HG03097 (cell line): ENCODE measurements around the gene MFRP.
A peak's percentile ranks its signal among the peaks of the same experiment; 100 is the strongest.
"Not testable (repeated sequence)": the region's sequence is repeated elsewhere in the genome, so short reads cannot be mapped to it uniquely, and the experiment has no call there.

Experiments
- ATAC-seq: cut with Tn5 transposase; IDR thresholded peaks from one replicate; pipeline ENCODE4 v1.9.1; 2021; ENCODE audit not compliant: unreplicated experiment, low FRiP score

MFRP gene

DNA sequence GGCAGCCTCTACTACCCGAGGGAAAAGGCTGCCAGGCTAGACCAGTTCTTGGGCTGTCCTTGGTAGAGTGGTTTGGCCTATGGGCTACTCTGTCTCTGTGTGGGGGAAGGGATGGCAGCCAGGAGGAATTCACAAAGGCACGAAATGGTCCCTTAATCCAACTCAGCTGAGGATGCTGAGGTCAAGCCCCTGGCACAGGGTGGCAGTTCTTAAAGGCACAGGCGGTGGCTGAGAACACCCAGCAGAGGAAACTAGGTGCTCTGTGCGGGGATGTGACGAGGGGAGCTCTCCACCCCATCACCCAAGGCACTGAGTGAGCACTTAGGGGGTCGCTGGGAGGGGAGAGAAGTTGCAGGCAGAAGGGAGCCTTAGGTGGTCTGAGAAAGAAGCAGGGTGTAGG is at the start of gene MFRP:
MFRP (minus strand) TSS at position 101 of the 400 bp plus-strand sequence. CDS start 192 bp downstream, outside the sequence.
- ATAC-seq = no peak

DNA sequence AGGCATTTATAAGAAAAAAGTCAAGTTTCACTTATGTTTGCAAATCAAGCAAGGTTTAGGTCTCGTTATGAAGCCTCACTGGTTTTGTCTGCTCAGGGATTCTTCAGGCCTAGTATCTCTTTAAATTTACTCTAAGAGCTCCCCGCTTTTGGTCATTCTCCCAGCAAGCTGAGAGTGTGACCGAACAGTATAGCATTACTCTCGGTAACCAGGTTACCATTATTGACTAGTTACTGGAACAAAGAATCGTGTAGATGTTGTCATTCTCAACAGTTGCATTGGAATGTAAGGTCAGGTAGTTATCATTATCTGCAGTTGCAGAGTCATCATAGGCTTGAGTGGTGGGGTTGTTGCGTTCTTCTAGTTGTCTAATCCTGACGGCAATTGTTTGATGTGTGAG is 44.8 kb upstream of the MFRP start:
- ATAC-seq = no peak

DNA sequence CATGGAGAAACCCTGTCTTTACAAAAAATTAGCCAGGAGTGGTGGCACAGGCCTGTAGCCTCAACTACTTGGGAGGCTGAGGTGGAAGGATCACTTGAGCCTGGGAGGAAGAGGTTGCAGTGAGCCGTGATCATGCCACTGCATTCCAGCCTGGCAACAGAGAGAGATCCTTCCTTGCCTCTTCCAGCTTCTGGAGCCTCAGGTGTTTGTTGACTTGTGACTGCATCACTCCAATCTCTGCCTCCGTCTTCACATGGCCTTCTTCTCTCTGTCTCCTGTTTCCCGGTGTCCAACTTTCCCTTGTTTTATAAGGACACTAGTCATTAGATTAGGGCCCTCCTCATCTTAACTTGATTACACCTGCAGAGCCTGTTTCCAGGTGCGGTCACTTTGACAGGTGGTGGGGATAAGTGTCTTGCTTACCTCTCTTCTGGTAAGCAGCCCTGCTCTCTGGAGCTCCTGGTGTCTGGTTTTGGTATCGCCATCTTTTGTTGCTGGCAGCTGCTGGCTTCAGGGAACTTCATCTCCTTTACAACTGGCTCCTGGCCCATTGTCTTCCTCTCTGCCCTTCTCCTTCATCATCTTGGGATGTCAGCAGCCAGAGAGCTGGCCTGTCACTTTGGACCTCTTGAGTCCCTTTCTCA is 43.2 kb upstream of the MFRP start:
- ATAC-seq = no peak

DNA sequence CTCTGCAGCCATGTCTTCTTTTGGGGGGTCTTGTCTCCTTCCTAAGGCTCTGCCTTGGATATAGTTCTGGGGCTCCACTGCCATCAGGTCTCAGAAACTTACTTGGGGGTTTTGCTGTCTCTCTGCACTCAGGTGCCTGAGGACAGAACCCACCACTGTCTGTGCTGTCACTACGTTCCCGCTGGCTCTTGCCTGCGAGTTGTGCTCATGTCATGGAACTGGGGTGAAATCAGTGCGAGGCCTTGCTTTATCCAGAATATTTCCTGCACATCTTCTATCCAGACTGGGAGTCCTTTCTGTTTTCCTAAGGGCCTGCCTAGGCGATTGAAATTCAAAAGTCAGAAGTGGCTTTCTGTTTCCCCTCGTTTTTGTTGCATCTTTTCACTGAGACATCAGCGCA is 41.6 kb upstream of the MFRP start:
- no peak for ATAC-seq

DNA sequence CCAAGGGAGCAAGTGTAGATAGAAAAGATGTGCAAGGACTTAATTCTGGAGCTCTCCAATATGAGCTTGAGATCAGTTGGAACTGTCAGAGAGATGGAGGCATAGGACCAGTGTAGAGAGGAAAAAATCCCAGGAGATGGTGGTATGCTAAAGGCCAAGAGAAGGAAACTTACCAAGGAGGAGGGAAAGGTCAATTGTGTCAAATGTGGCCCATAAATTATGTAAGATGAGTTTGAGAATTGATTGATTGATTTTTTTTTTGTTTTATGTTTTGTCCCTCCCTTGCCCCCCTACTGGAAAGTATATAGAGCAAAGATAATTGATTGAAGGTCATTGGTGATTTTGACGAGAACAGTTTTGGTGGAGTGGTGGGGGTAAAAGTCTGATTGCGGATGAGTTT is 37.8 kb upstream of the MFRP start:
- no peak for ATAC-seq

DNA sequence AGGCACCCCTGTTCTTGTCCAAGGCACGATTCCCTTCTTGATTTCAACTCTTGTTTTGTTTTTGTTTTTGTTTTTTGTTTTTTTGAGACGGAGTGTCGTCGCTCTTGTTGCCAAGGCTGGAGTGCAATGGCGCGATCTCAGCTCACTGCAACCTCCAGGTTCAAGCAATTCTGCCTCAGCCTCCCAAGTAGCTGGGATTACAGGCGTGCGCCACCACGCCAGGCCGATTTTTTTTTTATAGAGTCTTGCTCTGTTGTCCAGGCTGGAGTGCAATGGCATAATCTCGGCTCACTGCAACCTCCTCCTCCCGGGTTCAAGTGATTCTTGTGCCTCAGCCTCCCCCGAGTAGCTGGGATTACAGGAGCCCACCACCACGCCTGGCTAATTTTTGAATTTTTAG is 36.0 kb upstream of the MFRP start:
- ATAC-seq = not testable (repeated sequence)

DNA sequence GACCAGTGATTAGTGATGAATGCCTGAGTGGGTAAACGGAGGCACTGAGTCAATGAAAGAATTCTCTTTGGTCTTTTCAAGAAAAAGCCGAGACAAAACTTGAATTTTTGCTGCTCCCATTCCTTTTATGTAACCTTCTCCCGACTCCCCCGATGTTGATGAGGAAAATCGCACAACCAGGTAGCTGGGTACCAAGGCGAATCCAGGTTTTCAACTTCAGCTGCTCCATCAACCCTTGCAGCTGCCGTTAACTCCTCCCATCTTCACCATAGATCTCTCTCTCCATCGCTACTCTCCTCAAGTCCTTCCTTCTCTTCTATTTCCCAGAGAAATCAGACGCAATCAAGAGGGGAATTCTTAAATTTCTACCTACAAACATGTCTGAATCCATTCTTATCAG is 35.6 kb upstream of the MFRP start:
- ATAC-seq = no peak

DNA sequence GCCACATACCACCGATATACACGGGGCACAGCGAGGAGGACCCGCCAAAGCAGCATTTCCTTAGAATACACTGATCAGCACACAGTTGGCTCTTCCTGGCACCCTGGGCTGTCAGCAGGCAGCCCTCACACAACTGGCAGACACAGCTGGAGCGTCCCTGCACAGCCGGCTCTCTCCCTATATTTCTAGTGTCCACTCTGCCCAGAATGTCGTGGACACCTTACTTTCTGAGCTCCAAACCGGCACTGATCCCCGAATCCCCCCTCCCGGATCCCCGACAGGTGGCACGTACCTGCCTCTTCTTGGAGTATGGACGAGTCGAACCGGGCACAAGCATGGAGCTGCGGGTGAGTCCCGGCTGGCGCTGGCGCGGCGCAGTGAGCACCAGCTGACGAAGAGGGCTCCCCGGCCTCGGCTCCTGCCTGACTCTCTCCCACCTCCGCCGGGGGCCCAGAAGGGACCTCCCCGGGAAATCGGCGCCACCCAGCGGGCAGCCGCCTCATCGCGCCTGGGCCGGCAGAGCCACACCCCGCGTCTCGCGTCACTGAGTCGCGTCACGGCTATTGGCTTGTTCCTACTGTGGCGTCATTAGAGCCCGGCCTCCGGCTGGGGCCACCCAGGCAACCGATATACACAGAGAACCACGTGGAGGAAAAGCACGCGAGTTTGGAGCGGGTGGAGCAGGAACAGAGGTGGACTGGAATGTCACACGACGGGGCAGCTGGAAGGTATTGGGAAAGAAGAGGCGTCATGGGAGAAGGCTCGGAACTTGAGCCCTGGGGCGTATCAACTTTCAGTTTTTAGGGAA is 34.9 kb upstream of the MFRP start, which contains the start of gene USP2:
USP2 (minus strand) TSS at position 510 of the 808 bp plus-strand sequence. CDS start 8,210 bp downstream, outside the sequence.
- peak; percentile 87 for ATAC-seq

DNA sequence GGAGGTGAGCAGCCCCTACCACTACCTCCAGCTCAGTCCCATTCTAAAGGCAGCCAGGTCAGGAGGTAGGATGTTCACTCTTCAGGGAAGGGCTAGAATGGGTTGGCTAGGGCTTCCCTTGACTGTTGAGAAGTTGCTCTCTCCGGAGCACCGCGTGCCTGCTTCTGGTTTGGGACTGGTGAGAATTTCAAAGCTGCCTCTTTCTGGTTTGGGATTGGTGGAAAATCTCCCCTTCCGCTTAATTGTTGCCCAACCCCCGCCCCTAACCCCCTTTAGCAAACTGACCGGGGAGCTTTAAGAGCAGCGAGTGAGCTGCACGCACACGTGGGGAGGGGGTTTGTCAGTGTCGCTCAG is 34.3 kb upstream of the MFRP start:
- no peak for ATAC-seq

DNA sequence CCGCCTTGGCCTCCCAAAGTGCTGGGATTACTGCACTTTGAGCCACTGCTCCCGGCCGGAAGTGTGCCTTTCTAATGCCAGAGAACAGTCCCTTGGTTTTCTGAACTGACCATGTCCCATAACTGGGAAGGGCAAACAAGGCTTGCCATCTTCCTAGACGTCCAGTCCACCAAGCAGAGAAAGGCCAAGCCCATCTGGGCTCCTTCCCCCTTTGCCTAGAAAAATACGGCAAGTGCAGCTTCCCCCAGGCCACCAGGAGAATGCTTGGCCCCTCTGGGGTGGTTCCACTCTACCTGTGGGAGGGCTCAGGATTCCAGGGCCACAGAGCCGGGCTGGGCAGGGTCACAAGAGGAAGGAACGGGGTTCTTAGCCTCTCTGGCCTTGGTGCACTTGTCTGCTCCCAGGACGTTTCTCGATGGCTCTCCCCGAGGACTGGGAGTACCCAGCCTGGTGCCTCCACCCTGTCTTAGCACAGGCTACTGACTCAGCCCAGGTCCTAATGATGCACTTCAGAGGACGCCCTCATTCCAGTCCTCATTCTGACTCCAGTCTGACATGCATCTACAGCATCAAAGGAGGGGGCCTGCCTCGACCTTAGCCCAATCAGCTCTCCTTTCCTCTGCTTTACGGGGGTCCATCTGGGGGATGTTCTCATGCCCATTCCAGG is 33.8 kb upstream of the MFRP start:
- ATAC-seq = no peak

DNA sequence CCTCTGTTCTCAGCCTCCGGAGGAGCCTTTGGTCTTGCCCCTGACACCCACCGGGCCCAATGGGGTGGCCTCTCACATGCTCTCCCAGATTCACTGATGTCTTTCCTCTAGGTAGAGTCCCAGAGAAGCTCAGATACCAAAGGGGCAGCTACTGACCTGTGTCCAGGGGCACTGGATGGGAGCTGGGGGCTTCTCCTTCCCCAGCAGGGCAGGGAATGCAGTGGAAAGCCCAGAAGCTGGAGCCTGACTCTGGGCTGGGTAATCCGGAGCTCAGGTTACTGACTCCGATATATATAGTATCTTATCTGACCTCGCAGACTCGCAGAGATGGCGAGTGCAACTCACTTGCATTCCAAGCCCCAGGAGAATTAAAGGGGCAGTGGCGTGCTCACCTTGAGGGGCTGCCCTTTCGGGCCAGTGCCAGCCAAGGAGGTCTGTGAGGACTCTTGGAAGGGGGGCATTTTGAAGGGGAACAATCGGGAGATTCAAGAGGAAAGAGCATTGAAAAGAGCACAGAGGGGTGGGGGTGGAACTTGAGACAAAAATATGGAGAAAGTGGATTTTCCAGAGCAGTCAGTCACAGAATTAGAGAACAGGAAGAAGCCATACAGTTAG is 32.5 kb upstream of the MFRP start:
- ATAC-seq = no peak

DNA sequence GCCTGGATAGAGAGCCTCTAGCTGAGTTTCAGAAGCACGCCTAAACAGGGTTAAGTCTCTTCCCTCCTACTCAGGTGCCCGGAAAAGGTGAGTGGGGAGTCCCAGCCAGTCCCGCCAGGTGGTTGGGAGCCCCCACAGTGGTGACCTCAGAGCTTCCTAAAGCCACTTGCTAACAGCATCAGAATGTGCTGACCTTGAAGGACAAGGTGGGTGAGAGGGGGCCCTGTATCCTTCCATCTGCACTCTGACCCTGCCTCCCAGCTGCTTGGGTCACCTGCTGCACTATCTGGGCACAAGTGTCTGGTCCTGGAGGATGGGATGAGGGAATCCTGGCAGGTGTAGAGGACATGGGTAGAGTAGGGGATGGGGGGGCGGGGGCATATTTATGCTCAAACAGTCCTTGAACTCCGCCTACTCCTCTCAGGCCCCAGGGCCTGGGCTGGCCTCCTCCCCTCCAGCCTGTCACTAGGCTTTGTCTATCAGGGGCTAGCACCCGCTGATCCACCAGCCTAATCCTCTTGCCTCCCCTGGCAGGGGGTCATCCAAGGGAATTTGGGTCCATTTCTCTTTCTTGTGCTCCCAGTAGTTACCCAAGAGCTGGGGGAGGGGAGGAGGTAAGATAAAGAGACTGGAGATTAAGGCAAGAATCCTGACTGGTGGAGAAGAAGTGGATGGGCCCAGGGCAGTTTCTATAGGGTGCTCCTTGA is 31.6 kb upstream of the MFRP start:
- ATAC-seq = no peak

DNA sequence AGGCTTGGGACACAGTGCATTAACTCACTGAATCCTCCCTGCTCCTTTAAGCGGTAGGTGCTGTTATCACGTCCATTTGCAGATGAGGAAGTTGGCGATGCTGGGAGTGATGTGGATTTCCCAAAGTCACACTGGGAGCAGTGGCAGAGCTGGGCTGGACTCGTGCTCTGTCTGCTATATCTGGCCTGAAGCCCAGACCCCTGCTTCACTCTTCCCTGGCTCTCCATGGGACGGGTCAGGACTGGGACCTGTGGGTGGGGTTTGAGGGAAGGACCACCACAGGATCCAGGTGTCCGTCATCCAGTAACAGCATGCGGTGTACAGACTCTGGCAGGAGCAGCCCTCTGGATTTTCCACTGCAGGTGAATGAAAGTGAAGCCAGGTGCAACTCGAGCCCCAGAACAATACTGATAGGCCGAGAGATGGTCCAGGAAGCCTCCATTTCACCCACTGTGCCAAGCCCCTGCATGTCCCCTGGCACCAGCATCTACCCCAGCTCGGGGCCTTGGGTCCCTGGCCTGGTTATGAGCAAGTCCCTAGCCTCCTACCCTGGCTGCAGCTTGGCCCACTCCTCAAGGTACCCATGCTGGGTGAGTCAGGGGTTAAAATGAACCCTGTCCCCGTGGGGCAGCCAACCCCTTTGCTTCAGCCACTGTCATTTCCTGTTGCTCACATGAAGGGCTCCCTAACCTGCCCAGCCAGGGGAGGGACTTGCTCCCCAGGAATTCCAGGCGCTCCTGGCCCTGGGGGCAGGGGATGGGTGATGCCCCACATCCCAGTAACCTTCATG is 30.8 kb upstream of the MFRP start:
- no peak for ATAC-seq

DNA sequence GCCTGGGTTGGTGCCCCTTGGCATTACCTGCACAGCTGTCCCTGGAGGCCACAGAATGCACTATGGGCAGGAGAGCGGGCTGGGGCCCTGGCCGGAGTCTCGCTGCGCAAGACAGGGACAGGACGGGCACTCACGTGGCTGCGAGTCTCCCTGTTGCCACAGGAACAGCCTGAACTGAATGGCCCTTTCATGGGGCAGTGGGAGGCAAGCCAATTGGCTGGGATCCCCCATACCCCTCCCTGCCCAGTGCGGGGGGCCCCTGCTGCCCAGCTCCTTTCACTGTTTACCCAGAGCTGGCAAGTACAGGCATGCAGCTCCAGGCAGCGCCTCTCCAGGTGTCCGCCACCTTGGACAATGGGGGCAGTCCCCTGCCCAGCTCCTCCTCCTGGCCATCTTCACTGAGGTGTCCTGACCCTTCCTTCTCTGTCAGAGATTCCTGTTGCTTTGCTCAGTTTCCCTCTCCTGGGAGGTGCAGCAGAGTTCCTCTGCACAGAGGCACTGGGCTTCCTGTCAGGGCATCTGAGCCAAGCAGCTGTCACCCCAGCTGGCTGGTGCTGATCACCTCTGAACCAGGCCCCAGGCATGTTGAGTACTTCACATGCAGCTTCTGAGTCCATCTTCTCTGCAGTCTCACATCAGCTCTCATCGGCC is 29.8 kb upstream of the MFRP start:
- no peak for ATAC-seq

DNA sequence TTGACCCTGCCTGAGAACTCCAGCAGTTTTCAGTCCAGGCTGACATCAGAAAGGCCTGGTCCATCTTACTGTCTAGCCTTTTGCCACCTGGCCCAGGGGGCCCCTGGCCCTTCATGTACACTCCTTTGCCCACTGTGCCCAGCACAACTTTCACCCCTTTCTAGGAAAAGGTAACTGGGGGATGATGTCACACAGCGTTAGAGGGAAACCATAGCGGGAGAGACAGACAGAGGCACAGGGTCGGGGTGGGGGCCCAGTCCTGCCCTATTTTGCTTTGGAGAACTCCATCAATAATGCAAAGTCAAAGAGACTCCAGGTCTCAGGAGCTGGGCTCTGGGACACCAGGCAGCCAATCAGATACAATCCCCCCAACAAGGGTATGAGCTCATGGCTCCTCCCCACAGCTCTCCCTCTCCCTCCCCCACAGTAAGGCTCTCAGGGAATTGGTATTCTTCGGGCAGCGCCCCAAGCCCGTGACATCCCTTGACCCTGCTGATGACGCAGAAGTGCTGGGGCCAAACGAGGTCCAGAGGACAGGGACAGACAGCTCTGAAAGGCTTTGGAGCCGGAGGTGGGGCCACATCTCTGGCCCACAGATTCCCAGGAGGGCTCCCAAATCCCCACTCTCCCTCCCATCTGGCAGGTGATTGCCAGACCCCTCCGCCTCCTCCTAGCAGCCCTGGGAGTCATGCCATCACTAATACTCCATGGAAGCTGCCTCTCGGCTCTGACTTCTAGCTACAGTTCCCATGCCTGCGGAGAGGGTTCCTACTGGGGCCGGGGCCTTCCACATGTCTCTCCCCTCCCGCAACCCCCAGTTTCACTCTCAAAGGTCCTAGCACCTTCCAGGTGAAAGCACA is 29.1 kb upstream of the MFRP start:
- no peak for ATAC-seq

DNA sequence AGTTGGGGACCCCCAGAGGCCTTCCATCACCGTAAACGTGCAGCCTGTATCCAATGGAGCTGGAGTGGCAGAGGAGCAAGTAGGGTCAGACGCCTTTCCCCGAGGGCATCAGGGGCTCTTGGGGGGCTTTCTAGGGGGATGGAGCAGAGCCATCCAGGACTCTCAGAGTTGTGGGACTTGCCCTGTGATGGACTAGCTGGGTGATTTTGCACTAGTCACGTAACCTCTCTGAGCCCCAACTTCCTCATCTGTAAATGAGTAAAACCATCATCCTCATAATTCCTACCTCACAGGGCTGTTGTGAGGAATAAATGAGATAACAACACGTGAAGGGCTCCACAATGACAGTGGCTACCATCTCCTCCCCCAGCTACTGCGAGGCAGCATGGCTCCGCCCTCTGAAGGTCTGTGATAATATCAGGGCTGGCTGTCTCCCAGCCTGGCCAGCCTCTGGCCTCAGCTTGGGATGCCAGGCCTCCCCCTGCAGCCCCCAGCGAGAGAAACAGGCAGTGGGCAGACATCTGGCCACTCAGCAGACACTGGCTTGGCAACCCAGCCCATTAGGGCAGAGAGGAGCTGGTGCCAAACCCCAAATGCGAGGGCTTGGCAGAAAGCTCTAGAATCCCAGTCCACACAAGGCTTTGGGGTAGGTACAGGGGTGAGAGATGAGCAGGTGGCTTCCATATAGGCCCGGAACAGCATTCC is 28.3 kb upstream of the MFRP start:
- ATAC-seq = no peak

DNA sequence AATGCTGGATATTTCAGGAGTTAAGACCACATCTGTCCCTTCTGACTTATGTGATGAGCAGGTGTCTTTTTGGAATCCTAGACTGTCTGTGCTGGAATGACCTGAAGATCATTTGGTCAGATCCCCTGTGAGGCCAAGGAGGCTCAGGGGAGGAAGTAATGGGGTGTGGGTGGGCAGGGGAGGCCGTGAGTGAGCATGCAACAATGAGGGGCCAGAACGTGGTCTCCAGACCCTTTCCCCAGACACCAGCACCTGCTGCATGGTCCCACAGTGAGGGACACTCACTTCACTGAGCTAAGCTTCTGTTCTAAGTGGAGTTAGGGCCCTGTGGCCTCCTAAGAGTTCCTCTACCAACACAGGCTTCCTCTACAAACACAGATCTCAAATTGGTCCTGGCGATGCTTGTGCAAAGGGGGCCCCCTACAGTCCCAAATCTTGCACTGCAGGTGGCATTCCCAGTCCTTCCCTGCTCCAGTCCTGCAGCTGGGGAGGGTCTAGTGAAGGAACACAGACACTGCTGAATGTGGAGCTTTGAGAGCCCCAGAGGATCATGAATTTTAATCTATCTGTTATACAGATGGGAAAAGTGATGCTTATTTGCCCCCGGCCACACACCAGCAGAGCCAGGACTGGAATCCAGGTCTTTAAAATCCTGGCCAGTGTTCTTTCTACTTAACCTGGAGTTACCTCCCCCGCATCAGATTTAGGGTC is 27.6 kb upstream of the MFRP start:
- ATAC-seq = no peak
